A549 (cell line): ENCODE data around the gene CCND1. TPM values are rescaled to one million over a fixed set of nuclear protein-coding genes. Genes with fewer than 3 reads are reported as not detected.

Experiments used
- ATAC-seq, 2 experiments: fragments of 200-7000 bp in 1 of 2; fragments of >200 bp in 1 of 2; cut with Nextera tagmentation in 1 of 2; cut with Tn5 transposase in 1 of 2; 3 replicates each; pipeline versions ENCODE4 v1.8.0 to v1.9.1; 2018 to 2020; ENCODE audit warnings: mild to moderate bottlenecking in 1 of 2, moderate library complexity in 1 of 2
- CTCF ChIA-PET: fragments of 300-600 bp; sonication (Branson Sonifier 250); formaldehyde crosslinking; extraction: SDS; loops from one replicate; lab custom pipeline; 2021; ENCODE audit warnings: antibody characterized with exemption, inconsistent platforms; lab: Yijun Ruan, JAX
- POLR2A ChIA-PET: fragments of 350-600 bp; formaldehyde crosslinking; extraction: SDS; loops from one replicate; lab custom pipeline; 2021; ENCODE audit warnings: antibody characterized with exemption, inconsistent platforms; lab: Yijun Ruan, JAX
- DNase-seq, 2 experiments: peaks; one replicate each; pipeline versions ENCODE4 v3.0.0 to v3.0.0-alpha.2; 2011 to 2016; ENCODE audit warnings: low read depth in 1 of 2, low spot score in 1 of 2
- FAIRE-seq: peaks from 2 replicates; lab custom pipeline; 2011; peaks lifted over from hg19 to GRCh38; lab: Jason Lieb, UNC
- H3K27ac ChIP-seq, 2 experiments: fragments of >200 bp; sonication (Bioruptor Twin); formaldehyde crosslinking; 3 replicates each; pipeline ENCODE4 v1.5.1; 2016 to 2017
- H3K4me1 ChIP-seq: fragments of >200 bp; sonication (Bioruptor Twin); formaldehyde crosslinking; 3 replicates; pipeline ENCODE4 v1.6.1; 2016
- H3K4me2 ChIP-seq: fragments of >200 bp; sonication (Bioruptor Twin); formaldehyde crosslinking; 3 replicates; pipeline ENCODE4 v1.6.1; 2016
- H3K4me3 ChIP-seq: fragments of >200 bp; sonication (Bioruptor Twin); formaldehyde crosslinking; 3 replicates; pipeline ENCODE4 v1.5.1; 2016
- H3K9me3 ChIP-seq: fragments of >200 bp; sonication (Bioruptor Twin); formaldehyde crosslinking; 3 replicates; pipeline ENCODE4 v1.6.1; 2016
- BCL3 ChIP-seq: fragments of >200 bp; sonication (Bioruptor Twin); formaldehyde crosslinking; IDR thresholded peaks from 3 replicates; pipeline ENCODE4 v1.6.1; 2016
- CBX2 ChIP-seq: fragments of 200-600 bp; sonication (generic); IDR thresholded peaks from 2 replicates; pipeline ENCODE4 v1.6.1; 2016; ENCODE audit warnings: low read depth, mild to moderate bottlenecking, borderline replicate concordance
- CEBPB ChIP-seq, 2 experiments: fragments of >200 bp in 1 of 2; sonication (Bioruptor Twin) in 1 of 2; formaldehyde crosslinking in 1 of 2; IDR thresholded peaks; 2 replicates each; pipeline ENCODE4 v1.6.1; 2012 to 2016
- CHD2 ChIP-seq: fragments of 150-350 bp; IDR thresholded peaks from 2 replicates; pipeline ENCODE4 v1.6.1; 2014; ENCODE audit warnings: low read length; ENCODE audit not compliant: partially characterized antibody
- CHD4 ChIP-seq: fragments of 200-600 bp; sonication (generic); IDR thresholded peaks from 2 replicates; pipeline ENCODE4 v1.6.1; 2016; ENCODE audit warnings: antibody characterized with exemption, mild to moderate bottlenecking, borderline replicate concordance
- EHF ChIP-seq: fragments of 250-450 bp; sonication (Bioruptor Pico); IDR thresholded peaks from 2 replicates; pipeline ENCODE4 v1.5.0; 2020; ENCODE audit warnings: mild to moderate bottlenecking
- EHMT2 ChIP-seq: fragments of 200-600 bp; sonication (generic); IDR thresholded peaks from 2 replicates; pipeline ENCODE4 v1.6.1; 2016; ENCODE audit warnings: antibody characterized with exemption, low read depth, mild to moderate bottlenecking, moderate library complexity
- ELK1 ChIP-seq: fragments of 150-350 bp; IDR thresholded peaks from 2 replicates; pipeline ENCODE4 v1.6.1; 2014; ENCODE audit warnings: low read depth, mild to moderate bottlenecking, low read length
- EP300 ChIP-seq, 2 experiments: fragments of >200 bp; sonication (Bioruptor Twin); formaldehyde crosslinking; IDR thresholded peaks; 2 replicates in 1 of 2; 3 replicates in 1 of 2; pipeline ENCODE4 v1.6.1; 2016 to 2017
- ESRRA ChIP-seq: fragments of 150-350 bp; IDR thresholded peaks from 2 replicates; pipeline ENCODE4 v1.6.1; 2014; ENCODE audit warnings: mild to moderate bottlenecking, low read length, borderline replicate concordance
- FOSL2 ChIP-seq, 2 experiments: fragments of 450-650 bp in 1 of 2; fragments of >200 bp in 1 of 2; sonication (Bioruptor Twin) in 1 of 2; formaldehyde crosslinking; IDR thresholded peaks; 2 replicates each; pipeline versions ENCODE4 v1.5.0 to v1.6.1; 2016 to 2020; ENCODE audit warnings: mild to moderate bottlenecking in 1 of 2, moderate library complexity in 1 of 2
- FOXS1 ChIP-seq: fragments of 250-450 bp; sonication (Bioruptor Pico); IDR thresholded peaks from 2 replicates; pipeline ENCODE4 v1.5.0; 2020; ENCODE audit warnings: mild to moderate bottlenecking, moderate library complexity
- GATA3 ChIP-seq: IDR thresholded peaks from 2 replicates; pipeline ENCODE4 v1.6.1; 2012; ENCODE audit warnings: borderline replicate concordance
- HOXB13 ChIP-seq: fragments of 250-450 bp; sonication (Bioruptor Pico); IDR thresholded peaks from 2 replicates; pipeline ENCODE4 v1.5.0; 2020; ENCODE audit warnings: low read depth, mild to moderate bottlenecking, moderate library complexity
- HOXB5 ChIP-seq: fragments of 250-450 bp; sonication (Bioruptor Pico); IDR thresholded peaks from 2 replicates; pipeline ENCODE4 v1.5.0; 2020; ENCODE audit warnings: mild to moderate bottlenecking, moderate library complexity
- JUN ChIP-seq, 2 experiments: fragments of >200 bp; sonication (Bioruptor Twin); formaldehyde crosslinking; IDR thresholded peaks; 2 replicates in 1 of 2; 3 replicates in 1 of 2; pipeline ENCODE4 v1.6.1; 2016 to 2017
- JUNB ChIP-seq: fragments of >200 bp; sonication (Bioruptor Twin); formaldehyde crosslinking; IDR thresholded peaks from 2 replicates; pipeline ENCODE4 v1.6.1; 2016
- KDM1A ChIP-seq: fragments of 200-600 bp; sonication (generic); IDR thresholded peaks from 2 replicates; pipeline ENCODE4 v1.6.1; 2016; ENCODE audit warnings: low read depth, mild to moderate bottlenecking
- MAX ChIP-seq: IDR thresholded peaks from 2 replicates; pipeline ENCODE4 v1.6.1; 2012
- NFE2L2 ChIP-seq: fragments of 150-350 bp; conservative IDR thresholded peaks from 2 replicates; pipeline ENCODE4 v1.6.1; 2014; ENCODE audit warnings: low read length
- POLR2A ChIP-seq: IDR thresholded peaks from 2 replicates; pipeline ENCODE4 v1.6.1; 2012; ENCODE audit warnings: mild to moderate bottlenecking, low read length
- RAD21 ChIP-seq, 2 experiments: fragments of >200 bp in 1 of 2; sonication (Bioruptor Twin) in 1 of 2; formaldehyde crosslinking in 1 of 2; IDR thresholded peaks in 1 of 2; conservative IDR thresholded peaks in 1 of 2; 2 replicates in 1 of 2; 3 replicates in 1 of 2; pipeline ENCODE4 v1.6.1; 2012 to 2018; ENCODE audit warnings: inconsistent platforms in 1 of 2
- RARB ChIP-seq: fragments of 250-450 bp; sonication (Bioruptor Pico); IDR thresholded peaks from 2 replicates; pipeline ENCODE4 v1.8.0; 2021; ENCODE audit warnings: mild to moderate bottlenecking, moderate library complexity
- RFX5 ChIP-seq: fragments of 450-650 bp; IDR thresholded peaks from 2 replicates; pipeline ENCODE4 v1.7.1; 2014; ENCODE audit warnings: antibody characterized with exemption, mild to moderate bottlenecking, moderate library complexity
- RNF2 ChIP-seq: fragments of 200-600 bp; sonication (generic); IDR thresholded peaks from 2 replicates; pipeline ENCODE4 v1.6.1; 2016; ENCODE audit warnings: low read depth, mild to moderate bottlenecking, antibody characterized with exemption, moderate library complexity, borderline replicate concordance
- ZSCAN20 ChIP-seq: fragments of 250-450 bp; sonication (Bioruptor Pico); IDR thresholded peaks from 2 replicates; pipeline ENCODE4 v1.8.0; 2022; ENCODE audit warnings: mild to moderate bottlenecking, moderate library complexity
- WGBS: methylation state at CpG from one replicate; pipeline ENCODE4 v1.1.6; 2017; ENCODE audit errors: missing lambda C conversion rate; 5-methylcytosine and 5-hydroxymethylcytosine counted together
- polyA plus RNA-seq, 4 experiments: library from polyadenylated mRNA; depleted of rRNA in 3 of 4; stranded (reverse); fragments of >200 nt; fragmentation: RNase III in 1 of 4; extraction: RNeasy Plus Mini Kit Qiagen cat#74134 plus additional on column Dnase treatment in 1 of 4; gene quantifications; 2 replicates in 3 of 4; 3 replicates in 1 of 4; pipeline ENCODE4 v1.2.3, GENCODE V29; 2011 to 2017
- TF ChIP-seq, protein P1 (sequence below): IDR thresholded peaks from 2 replicates; pipeline ENCODE4 v1.6.1; 2012
- TF ChIP-seq, protein P2 (sequence below): fragments of >200 bp; sonication (Bioruptor Twin); formaldehyde crosslinking; IDR thresholded peaks from 2 replicates; pipeline ENCODE4 v1.6.1; 2016
- TF ChIP-seq, protein P3 (sequence below): fragments of 200-600 bp; sonication (generic); IDR thresholded peaks from 2 replicates; pipeline ENCODE4 v1.6.1; 2016; ENCODE audit warnings: antibody characterized with exemption, mild to moderate bottlenecking, moderate library complexity

Gene CCND1
- polyA plus RNA-seq, 2 of the 4 experiments (the other 2 are of a cell fraction) = 131 to 136 TPM

DNA sequence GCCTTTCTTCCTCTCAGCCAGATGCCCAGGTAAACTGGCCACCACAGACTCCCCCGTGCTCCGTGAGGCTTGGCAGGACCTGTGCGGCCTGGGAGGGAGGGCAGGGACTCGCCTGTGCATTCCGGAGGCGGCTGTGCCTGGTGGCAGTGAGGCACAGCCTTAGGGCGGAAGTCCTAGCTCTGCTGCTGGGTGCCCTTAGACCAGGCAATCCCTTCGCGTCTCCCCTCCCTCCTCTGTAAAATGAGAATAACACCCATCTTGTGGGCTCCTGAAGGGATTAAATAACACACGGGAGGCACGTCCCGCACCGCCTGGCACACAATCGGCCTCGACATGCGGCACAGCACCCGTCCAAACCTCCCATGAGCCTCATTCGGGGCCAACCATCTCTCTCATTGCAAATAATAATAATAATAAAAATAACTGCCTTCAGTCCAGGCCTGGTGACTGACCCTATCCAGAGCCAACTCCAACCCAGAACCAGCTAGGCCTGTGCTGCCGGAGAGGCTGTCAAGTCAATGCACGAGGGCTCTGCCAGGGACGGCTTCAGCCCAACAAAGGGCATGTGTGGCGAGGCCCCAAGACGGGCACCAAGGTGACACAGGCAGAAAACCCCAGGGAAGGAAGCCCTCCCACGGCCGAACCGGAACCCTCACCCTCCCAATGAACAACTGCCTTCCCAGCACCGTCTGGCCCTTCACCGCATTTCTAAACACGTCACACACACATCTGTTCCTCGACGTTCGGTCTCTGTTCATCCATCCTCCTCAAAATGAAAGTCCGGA, 26.0 kb downstream of the CCND1 start:
- no peak for TF ChIP-seq HOXB5
- no peak for TF ChIP-seq RNF2
- TF ChIP-seq GATA3 = no peak
- TF ChIP-seq KDM1A = no peak
- no peak for TF ChIP-seq BCL3
- Histone ChIP-seq H3K4me3 (no peak overlapping the region), H3K9me3 (no peaks in the 10 kb centered on the region), H3K4me1 (peaks cover 11% of the 10 kb centered on the region), H3K27ac (no peak overlapping the region), H3K4me2 (no peak overlapping the region)
- ATAC-seq (no peak), FAIRE-seq (no peak), DNase-seq (no peak)
- ChIA-PET CTCF (interaction anchor here (0.6 to 9.2 kb wide), 5 partner anchors 9 to 570 kb away, joined by 3 to 220 read pairs (median 102); partner anchors contain the start of gene CCND1), POLR2A (no interaction called here)
- 92% methylated on average over 29 of the region's 33 CpGs for WGBS

DNA sequence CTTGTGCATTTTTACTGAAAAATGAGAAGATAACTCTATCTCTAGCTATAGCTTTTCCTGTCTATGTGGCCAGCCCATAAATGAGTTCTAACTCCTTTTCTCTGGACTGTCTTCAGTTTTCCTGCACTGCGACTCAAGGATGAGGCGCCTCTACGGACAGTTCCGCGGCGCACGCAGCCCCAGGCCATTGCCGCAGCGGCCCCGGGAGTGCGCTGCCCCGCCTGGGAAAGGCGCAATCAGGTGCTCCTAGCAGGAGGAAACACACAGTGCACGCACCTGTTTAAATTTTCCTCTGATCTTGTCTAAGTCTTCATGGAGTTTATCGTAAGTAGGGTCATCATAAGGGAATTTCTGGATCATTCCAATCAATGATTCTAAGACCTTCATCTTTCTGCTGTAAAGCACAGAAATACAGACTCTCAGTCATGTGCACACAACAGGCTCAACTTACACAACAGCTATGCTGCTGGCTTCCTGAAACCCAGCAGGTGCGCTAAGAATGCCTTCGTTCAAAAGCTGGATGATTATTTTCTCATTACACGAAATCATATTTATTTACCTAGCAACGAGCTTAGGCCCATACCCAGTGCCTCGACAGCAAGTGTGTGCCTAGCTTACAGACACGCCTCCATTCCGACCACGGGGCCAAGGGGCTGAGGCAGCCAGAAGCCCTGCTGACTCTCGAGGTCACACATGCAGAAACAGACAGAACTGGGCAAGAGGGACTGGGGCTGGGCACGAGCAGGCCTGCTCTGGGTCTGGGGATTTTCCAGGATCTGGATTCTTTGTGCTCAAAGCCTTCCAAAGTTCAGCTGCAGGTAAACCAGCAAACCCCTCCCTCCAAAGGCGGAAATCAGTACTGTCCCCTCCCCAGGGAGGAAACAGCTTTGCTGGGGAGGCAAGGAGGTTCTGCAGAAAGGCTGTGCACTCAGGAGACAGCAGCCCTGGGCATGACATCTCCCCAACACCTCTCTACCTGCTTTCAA, 27.0 kb downstream of the CCND1 start:
- no peak for FAIRE-seq
- POLR2A ChIA-PET = interaction anchor here (0.6 kb wide), 1 partner anchor 18 kb away, joined by 3 read pairs; no protein-coding TSS in a partner anchor

DNA sequence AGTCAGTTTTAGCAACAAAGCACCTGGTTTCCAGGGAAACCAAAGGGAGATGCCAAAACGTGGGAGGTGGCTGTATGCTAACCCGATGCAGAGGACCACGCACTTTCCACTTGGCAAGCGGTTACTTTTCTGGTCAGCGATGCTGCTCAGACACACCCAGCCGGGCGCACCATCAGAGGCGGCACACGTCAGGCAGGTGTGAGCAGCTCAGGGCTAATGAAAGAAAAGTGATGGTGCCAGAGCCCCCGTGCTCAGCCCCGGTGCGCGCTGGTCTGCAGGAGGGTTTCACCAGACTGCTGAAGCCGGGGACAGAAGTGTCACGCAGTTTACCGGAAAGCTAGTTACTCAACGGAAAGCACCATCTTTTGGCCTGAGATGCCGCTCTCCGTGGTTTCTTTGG, 28.5 kb downstream of the CCND1 start:
- WGBS = 91% methylated on average over 19 of the region's 19 CpGs
- no peak for FAIRE-seq
- TF ChIP-seq EHF (CRISPR knock-in tag) (no peak), JUNB (no peak), ELK1 (no peak), ZSCAN20 (no peak), CHD4 (no peak), NFE2L2 (no peak), RFX5 (no peak), RARB (CRISPR knock-in tag) (no peak), POLR2A (no peak), CBX2 (no peak)
- TF ChIP-seq, protein P1, sequence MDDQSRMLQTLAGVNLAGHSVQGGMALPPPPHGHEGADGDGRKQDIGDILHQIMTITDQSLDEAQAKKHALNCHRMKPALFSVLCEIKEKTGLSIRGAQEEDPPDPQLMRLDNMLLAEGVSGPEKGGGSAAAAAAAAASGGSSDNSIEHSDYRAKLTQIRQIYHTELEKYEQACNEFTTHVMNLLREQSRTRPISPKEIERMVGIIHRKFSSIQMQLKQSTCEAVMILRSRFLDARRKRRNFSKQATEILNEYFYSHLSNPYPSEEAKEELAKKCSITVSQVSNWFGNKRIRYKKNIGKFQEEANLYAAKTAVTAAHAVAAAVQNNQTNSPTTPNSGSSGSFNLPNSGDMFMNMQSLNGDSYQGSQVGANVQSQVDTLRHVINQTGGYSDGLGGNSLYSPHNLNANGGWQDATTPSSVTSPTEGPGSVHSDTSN = no peak
- TF ChIP-seq, protein P2, sequence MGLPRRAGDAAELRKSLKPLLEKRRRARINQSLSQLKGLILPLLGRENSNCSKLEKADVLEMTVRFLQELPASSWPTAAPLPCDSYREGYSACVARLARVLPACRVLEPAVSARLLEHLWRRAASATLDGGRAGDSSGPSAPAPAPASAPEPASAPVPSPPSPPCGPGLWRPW = no peak
- TF ChIP-seq, protein P3, sequence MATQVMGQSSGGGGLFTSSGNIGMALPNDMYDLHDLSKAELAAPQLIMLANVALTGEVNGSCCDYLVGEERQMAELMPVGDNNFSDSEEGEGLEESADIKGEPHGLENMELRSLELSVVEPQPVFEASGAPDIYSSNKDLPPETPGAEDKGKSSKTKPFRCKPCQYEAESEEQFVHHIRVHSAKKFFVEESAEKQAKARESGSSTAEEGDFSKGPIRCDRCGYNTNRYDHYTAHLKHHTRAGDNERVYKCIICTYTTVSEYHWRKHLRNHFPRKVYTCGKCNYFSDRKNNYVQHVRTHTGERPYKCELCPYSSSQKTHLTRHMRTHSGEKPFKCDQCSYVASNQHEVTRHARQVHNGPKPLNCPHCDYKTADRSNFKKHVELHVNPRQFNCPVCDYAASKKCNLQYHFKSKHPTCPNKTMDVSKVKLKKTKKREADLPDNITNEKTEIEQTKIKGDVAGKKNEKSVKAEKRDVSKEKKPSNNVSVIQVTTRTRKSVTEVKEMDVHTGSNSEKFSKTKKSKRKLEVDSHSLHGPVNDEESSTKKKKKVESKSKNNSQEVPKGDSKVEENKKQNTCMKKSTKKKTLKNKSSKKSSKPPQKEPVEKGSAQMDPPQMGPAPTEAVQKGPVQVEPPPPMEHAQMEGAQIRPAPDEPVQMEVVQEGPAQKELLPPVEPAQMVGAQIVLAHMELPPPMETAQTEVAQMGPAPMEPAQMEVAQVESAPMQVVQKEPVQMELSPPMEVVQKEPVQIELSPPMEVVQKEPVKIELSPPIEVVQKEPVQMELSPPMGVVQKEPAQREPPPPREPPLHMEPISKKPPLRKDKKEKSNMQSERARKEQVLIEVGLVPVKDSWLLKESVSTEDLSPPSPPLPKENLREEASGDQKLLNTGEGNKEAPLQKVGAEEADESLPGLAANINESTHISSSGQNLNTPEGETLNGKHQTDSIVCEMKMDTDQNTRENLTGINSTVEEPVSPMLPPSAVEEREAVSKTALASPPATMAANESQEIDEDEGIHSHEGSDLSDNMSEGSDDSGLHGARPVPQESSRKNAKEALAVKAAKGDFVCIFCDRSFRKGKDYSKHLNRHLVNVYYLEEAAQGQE = no peak

More for the DNA sequence above, 27.0 kb downstream of the CCND1 start:
- WGBS = 89% methylated on average over 26 of the region's 26 CpGs
- no peak overlapping the region for H3K27ac ChIP-seq
- ATAC-seq = no peak
- no peak overlapping the region for H3K4me3 ChIP-seq
- H3K4me1 ChIP-seq = peaks cover 11% of the 10 kb centered on the region
- CTCF ChIA-PET = interaction anchor here (0.5 to 9.2 kb wide), 7 partner anchors 10 to 565 kb away, joined by 3 to 220 read pairs (median 4); partner anchors contain the start of gene CCND1
- DNase-seq = no peak
- TF ChIP-seq FOSL2 (IDR thresholded peaks at IDR 0.05) (no peak), FOSL2 (CRISPR knock-in tag; IDR thresholded peaks at IDR 0.05) (no peak), ESRRA (no peak), EP300 (IDR thresholded peaks at IDR 0.05) (no peak), EHMT2 (no peak), ZSCAN20 (no peak), MAX (no peak), FOXS1 (CRISPR knock-in tag) (no peak), CEBPB (IDR thresholded peaks at IDR 0.05) (no peak), HOXB13 (CRISPR knock-in tag) (no peak), RAD21 (conservative IDR thresholded peaks at IDR 0.05 in 1 of 2, IDR thresholded peaks at IDR 0.05 in 1 of 2) (no peak), CHD2 (no peak), GATA3 (no peak), JUN (IDR thresholded peaks at IDR 0.05) (no peak)
- TF ChIP-seq, all 56 proteins: peak for 0
- Histone ChIP-seq H3K9me3 (no peaks in the 10 kb centered on the region), H3K4me2 (no peak overlapping the region)

More for the DNA sequence above, 28.5 kb downstream of the CCND1 start:
- H3K27ac ChIP-seq = no peak overlapping the region; a peak in 3 of 6 replicates
- H3K9me3 ChIP-seq = no peaks in the 10 kb centered on the region
- ATAC-seq = no peak
- no peak for DNase-seq
- H3K4me1 ChIP-seq = peaks cover 24% of the 10 kb centered on the region
- no peak overlapping the region for H3K4me2 ChIP-seq
- H3K4me3 ChIP-seq = no peak overlapping the region
- ChIA-PET CTCF (interaction anchor here (0.9 to 9.2 kb wide), 17 partner anchors 12 to 619 kb away, joined by 3 to 220 read pairs (median 5); partner anchors contain the start of genes CCND1 and MYEOV), POLR2A (no interaction called here)
